K562 (cell line): ENCODE measurements around the gene GASK1A. TPM values are rescaled to one million over a fixed set of nuclear protein-coding genes. Genes with fewer than 3 reads are reported as not detected.

ENCODE experiments used
- ATAC-seq: fragments of 200-7000 bp; cut with Tn5 transposase; 3 replicates; pipeline ENCODE4 v1.9.1; 2020; ENCODE audit warnings: moderate library complexity
- BruUV-seq: library from RNA; stranded (reverse); fragments of 400-500 nt; replicated peaks from 2 replicates; lab custom pipeline; 2021; lab: Mats Ljungman, UMichigan
- CTCF ChIA-PET: fragments of 300-600 bp; formaldehyde crosslinking; extraction: SDS; loops from one replicate; lab custom pipeline; 2021; ENCODE audit warnings: low intra/inter-chr PET ratio; lab: Yijun Ruan, JAX
- POLR2A ChIA-PET: fragments of 300-600, 350-650 bp; sonication (Branson Sonifier 250); formaldehyde crosslinking; extraction: SDS; loops from one replicate; lab custom pipeline; 2021; ENCODE audit warnings: antibody characterized with exemption, inconsistent platforms; lab: Yijun Ruan, JAX
- DNase-seq, 4 experiments: peaks; one replicate each; pipeline versions ENCODE4 v3.0.0 to v3.0.0-alpha.2; 2011 to 2018; ENCODE audit warnings: low spot score in 3 of 4, mixed read lengths in 3 of 4; ENCODE audit errors: extremely low read depth in 1 of 4
- FAIRE-seq: peaks from 2 replicates; lab custom pipeline; 2011; peaks lifted over from hg19 to GRCh38; lab: Jason Lieb, UNC
- H2AFZ ChIP-seq: 2 replicates; pipeline ENCODE4 v1.6.0; 2011; ENCODE audit warnings: low read depth, low read length, control low read depth, inconsistent platforms
- H3K27ac ChIP-seq: fragments of 200-600 bp; 3 replicates; pipeline ENCODE4 v1.8.0; 2011; ENCODE audit warnings: low read depth, mild to moderate bottlenecking, control low read depth, inconsistent platforms, low read length, moderate library complexity, mixed read lengths; ENCODE audit errors: extremely low read depth
- H3K27me3 ChIP-seq, 2 experiments: fragments of 300-600 bp in 1 of 2; 2 replicates in 1 of 2; 3 replicates in 1 of 2; pipeline versions ENCODE4 v1.6.0 to v1.8.0; 2011; ENCODE audit warnings: inconsistent platforms in 2 of 2, low read length in 2 of 2, mild to moderate bottlenecking in 1 of 2, mixed read lengths in 1 of 2, moderate library complexity in 1 of 2; ENCODE audit not compliant: control insufficient read depth in 2 of 2, insufficient read depth in 2 of 2
- H3K36me3 ChIP-seq: fragments of 300-600 bp; 3 replicates; pipeline ENCODE4 v1.8.0; 2011; ENCODE audit warnings: mild to moderate bottlenecking, low read length, inconsistent platforms; ENCODE audit not compliant: control insufficient read depth, insufficient read depth
- H3K4me1 ChIP-seq, 2 experiments: fragments of 200-600 bp in 1 of 2; replicated peaks in 1 of 2; 2 replicates in 1 of 2; 3 replicates in 1 of 2; pipeline versions ENCODE4 v1.5.1 to v1.8.0; 2011; ENCODE audit warnings: inconsistent platforms in 2 of 2, low read length in 2 of 2, mild to moderate bottlenecking in 1 of 2, mixed read lengths in 1 of 2, moderate library complexity in 1 of 2; ENCODE audit not compliant: control insufficient read depth in 2 of 2, insufficient read depth in 2 of 2
- H3K4me2 ChIP-seq: 2 replicates; pipeline ENCODE4 v1.6.1; 2011; ENCODE audit warnings: low read length, control low read depth, inconsistent platforms, mixed read lengths; ENCODE audit not compliant: insufficient read depth
- H3K4me3 ChIP-seq: fragments of 200-600 bp; sonication (generic), shearing (Covaris generic); 2 replicates; pipeline ENCODE4 v1.5.1; 2016; ENCODE audit warnings: control low read depth, inconsistent platforms
- H3K79me2 ChIP-seq: fragments of 200-600 bp; 3 replicates; pipeline ENCODE4 v1.8.0; 2011; ENCODE audit warnings: low read length, inconsistent platforms; ENCODE audit not compliant: control insufficient read depth, insufficient read depth
- H3K9ac ChIP-seq, 2 experiments: 2 replicates each; pipeline versions ENCODE4 v1.6.0 to v1.6.1; 2011; ENCODE audit warnings: low read depth in 2 of 2, low read length in 2 of 2, control low read depth in 1 of 2, inconsistent platforms in 1 of 2, mild to moderate bottlenecking in 1 of 2, mixed read lengths in 1 of 2; ENCODE audit not compliant: insufficient read depth in 1 of 2
- H3K9me1 ChIP-seq: one replicate; pipeline ENCODE4 v1.6.0; 2011; ENCODE audit warnings: inconsistent platforms, mild to moderate bottlenecking, low read length, moderate library complexity; ENCODE audit not compliant: control insufficient read depth, insufficient read depth
- H3K9me3 ChIP-seq: replicated peaks from 2 replicates; pipeline ENCODE4 v1.5.1; 2011; ENCODE audit warnings: low read depth, low read length, inconsistent platforms; ENCODE audit not compliant: control insufficient read depth, insufficient read depth
- H4K20me1 ChIP-seq: replicated peaks from 2 replicates; pipeline ENCODE4 v1.6.1; 2011; ENCODE audit warnings: low read length, inconsistent platforms, mixed read lengths; ENCODE audit not compliant: control insufficient read depth, insufficient read depth
- CBFB ChIP-seq: sonication (generic); formaldehyde crosslinking; IDR thresholded peaks from 2 replicates; pipeline ENCODE4 v1.4.0; 2020; ENCODE audit warnings: mild to moderate bottlenecking, missing genetic modification reagents
- CTCF ChIP-seq, 3 experiments: IDR thresholded peaks in 2 of 3; conservative IDR thresholded peaks in 1 of 3; 2 replicates each; pipeline ENCODE4 v1.5.1; 2011 to 2012; ENCODE audit warnings: low read length in 3 of 3, mild to moderate bottlenecking in 3 of 3, control low read depth in 2 of 3, improper control_type of control experiment in 1 of 3, inconsistent platforms in 1 of 3, low read depth in 1 of 3, mixed read lengths in 1 of 3, moderate library complexity in 1 of 3; ENCODE audit not compliant: insufficient read depth in 2 of 3
- GTF2A2 ChIP-seq: IDR thresholded peaks from 2 replicates; pipeline ENCODE4 v1.6.1; 2016; ENCODE audit warnings: mild to moderate bottlenecking, missing genetic modification characterization, missing compliant biosample characterization
- NUFIP1 ChIP-seq: fragments of 450-650 bp; IDR thresholded peaks from 2 replicates; pipeline ENCODE4 v1.6.1; 2018; ENCODE audit not compliant: partially characterized antibody
- PREB ChIP-seq: sonication (generic); formaldehyde crosslinking; IDR thresholded peaks from 2 replicates; pipeline ENCODE4 v1.8.1; 2023; ENCODE audit warnings: mild to moderate bottlenecking, missing genetic modification reagents
- STAT5B ChIP-seq: fragments of 250-450 bp; sonication (Bioruptor Pico); IDR thresholded peaks from 2 replicates; pipeline ENCODE4 v1.8.0; 2021; ENCODE audit warnings: mild to moderate bottlenecking, inconsistent platforms
- TBP ChIP-seq: optimal IDR thresholded peaks from 2 replicates; pipeline ENCODE3; 2011; ENCODE audit warnings: low read depth, low read length, improper control_type of control experiment
- TRIM24 ChIP-seq, 2 experiments: fragments of 450-650 bp; IDR thresholded peaks; 2 replicates each; pipeline ENCODE4 v1.6.1; 2016
- ZNF197 ChIP-seq: fragments of 200-800 bp; sonication (Bioruptor generic); IDR thresholded peaks from 2 replicates; pipeline ENCODE4 v1.6.1; 2016; ENCODE audit warnings: low read depth, missing genetic modification characterization, missing compliant biosample characterization
- ZNF444 ChIP-seq: fragments of 250-450 bp; sonication (Bioruptor Pico); IDR thresholded peaks from 2 replicates; pipeline ENCODE4 v1.4.0; 2020; ENCODE audit warnings: mild to moderate bottlenecking, moderate library complexity
- ZNF740 ChIP-seq, 3 experiments: fragments of 200-800 bp in 1 of 3; sonication (Bioruptor generic) in 1 of 3; sonication (generic) in 1 of 3; formaldehyde crosslinking in 1 of 3; IDR thresholded peaks; 2 replicates each; pipeline versions ENCODE4 v1.6.1 to v1.8.0; 2016 to 2022; ENCODE audit warnings: mild to moderate bottlenecking in 2 of 3, missing compliant biosample characterization in 2 of 3, missing genetic modification characterization in 2 of 3, missing genetic modification reagents in 1 of 3
- ZNF780A ChIP-seq: fragments of 250-450 bp; sonication (Bioruptor Pico); IDR thresholded peaks from 2 replicates; pipeline ENCODE4 v1.5.0; 2021; ENCODE audit warnings: mild to moderate bottlenecking
- WGBS: fragments of 100-300 bp; shearing (Covaris generic); methylation state at CpG from one replicate; pipeline ENCODE4 v1.1.6; 2016; ENCODE audit warnings: low coverage, mixed read lengths; ENCODE audit not compliant: insufficient coverage; ENCODE audit errors: missing lambda C conversion rate; 5-methylcytosine and 5-hydroxymethylcytosine counted together
- in situ Hi-C: fragments of 300-500 bp; cut with MboI; formaldehyde crosslinking; loops from 4 replicates; pipeline ENCODE4 v1.15.0; 2018; ENCODE audit warnings: inconsistent platforms, mixed read lengths
- intact Hi-C: fragments of 100-400 bp; cut with micrococcal nuclease; formaldehyde crosslinking; loops from 2 replicates; pipeline ENCODE4 v1.14.2; 2022
- polyA plus RNA-seq, 8 experiments: library from polyadenylated mRNA; depleted of rRNA in 4 of 8; stranded (reverse) in 5 of 8; unstranded in 3 of 8; fragments of >200 nt; fragmentation: Nextera tagmentation in 2 of 8; fragmentation: Illumina TruSeq in 1 of 8; extraction: Ambion mirVana in 2 of 8; extraction: Trizol in 1 of 8; gene quantifications; 2 replicates each; pipeline versions ENCODE4 v1.2.1 to v1.2.3, GENCODE V29; 2011 to 2014; ENCODE audit warnings: inconsistent platforms in 1 of 8, missing spikeins in 1 of 8
- total RNA-seq, 7 experiments: library from RNA; depleted of rRNA in 6 of 7; stranded (reverse); fragments of >200 nt in 6 of 7; fragmentation: Illumina TruSeq in 2 of 7; extraction: Trizol in 2 of 7; gene quantifications; 2 replicates each; pipeline versions ENCODE4 v1.2.1 to v1.2.3, GENCODE V29; 2011 to 2021; ENCODE audit warnings: low replicate concordance in 1 of 7
- TF ChIP-seq, protein P1 (sequence below): sonication (generic); formaldehyde crosslinking; IDR thresholded peaks from 2 replicates; pipeline ENCODE4 v1.8.0; 2022; ENCODE audit warnings: mild to moderate bottlenecking, missing genetic modification reagents
- TF ChIP-seq, protein P2 (sequence below): fragments of 200-400 bp; formaldehyde crosslinking; IDR thresholded peaks from 2 replicates; pipeline ENCODE4 v1.6.1; 2017; ENCODE audit warnings: mild to moderate bottlenecking, low read depth, low read length, moderate library complexity

GASK1A gene
- total and polyA plus RNA-seq, 9 of the 15 experiments (the other 6 are each of a cell fraction or from before 2014, with no cell fraction given), result 0.04 to 0.11 (median 0.05) TPM; not detected in 5

DNA sequence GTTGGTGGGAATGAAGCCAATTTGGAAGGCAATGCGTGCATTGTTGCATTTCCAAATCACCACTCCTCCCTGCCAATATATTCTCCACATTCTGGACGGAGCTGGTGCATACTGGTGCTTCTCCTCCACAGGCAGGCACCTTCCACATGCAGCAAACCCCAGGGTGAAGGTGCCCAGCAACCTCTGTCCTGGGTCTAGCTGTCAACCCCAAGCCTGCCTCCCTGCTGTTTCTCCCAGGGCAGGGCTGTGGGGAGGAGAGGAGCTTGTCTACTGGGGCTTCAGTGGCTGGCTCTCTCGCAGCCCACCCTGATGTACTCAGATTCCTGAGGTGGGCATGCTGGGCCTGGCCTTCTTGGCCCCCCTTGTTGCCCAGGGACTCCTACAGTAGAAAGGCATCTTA, 20.1 kb downstream of the GASK1A start (continued):
- TF ChIP-seq, protein P1, sequence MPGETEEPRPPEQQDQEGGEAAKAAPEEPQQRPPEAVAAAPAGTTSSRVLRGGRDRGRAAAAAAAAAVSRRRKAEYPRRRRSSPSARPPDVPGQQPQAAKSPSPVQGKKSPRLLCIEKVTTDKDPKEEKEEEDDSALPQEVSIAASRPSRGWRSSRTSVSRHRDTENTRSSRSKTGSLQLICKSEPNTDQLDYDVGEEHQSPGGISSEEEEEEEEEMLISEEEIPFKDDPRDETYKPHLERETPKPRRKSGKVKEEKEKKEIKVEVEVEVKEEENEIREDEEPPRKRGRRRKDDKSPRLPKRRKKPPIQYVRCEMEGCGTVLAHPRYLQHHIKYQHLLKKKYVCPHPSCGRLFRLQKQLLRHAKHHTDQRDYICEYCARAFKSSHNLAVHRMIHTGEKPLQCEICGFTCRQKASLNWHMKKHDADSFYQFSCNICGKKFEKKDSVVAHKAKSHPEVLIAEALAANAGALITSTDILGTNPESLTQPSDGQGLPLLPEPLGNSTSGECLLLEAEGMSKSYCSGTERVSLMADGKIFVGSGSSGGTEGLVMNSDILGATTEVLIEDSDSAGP (CRISPR knock-in tag), result no peak
- TF ChIP-seq NUFIP1 (no peak), TBP (no peak), STAT5B (no peak)
- TF ChIP-seq, all 486 proteins: peak for 0

DNA sequence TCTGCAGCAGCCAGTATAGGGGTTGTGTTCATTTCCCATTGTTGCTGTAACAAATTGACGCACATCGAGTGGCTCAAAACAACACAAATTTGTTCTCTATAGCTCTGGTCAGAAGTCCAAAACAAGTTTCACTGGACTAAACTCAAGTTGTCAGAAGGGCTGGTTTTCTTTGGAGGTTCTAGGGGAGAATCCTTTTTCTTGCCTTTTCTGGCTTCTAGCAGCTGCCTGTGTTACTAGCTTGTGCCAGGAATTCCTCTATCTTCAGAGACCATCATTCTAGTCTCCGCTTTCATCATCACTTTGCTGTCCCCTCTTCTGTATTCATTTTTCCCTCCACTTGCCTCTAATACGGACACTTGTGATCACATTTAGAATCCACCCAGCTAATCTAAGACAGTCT, 20.5 kb downstream of the GASK1A start:
- WGBS, result 1% methylated on average over 4 of the region's 4 CpGs
- Histone ChIP-seq H3K36me3 (no peaks in the 10 kb centered on the region), H2AFZ (no peak overlapping the region), H3K27me3 (peaks cover 30 to 51% of the 10 kb centered on the region in 2 experiments), H3K9ac (no peak overlapping the region), H3K79me2 (no peaks in the 10 kb centered on the region), H3K9me3 (no peaks in the 10 kb centered on the region), H4K20me1 (no peaks in the 10 kb centered on the region), H3K4me2 (no peak overlapping the region), H3K4me1 (no peaks in the 10 kb centered on the region), H3K27ac (no peak overlapping the region), H3K9me1 (no peaks in the 10 kb centered on the region), H3K4me3 (no peak overlapping the region)
- DNase-seq, result no peak
- no peak for ATAC-seq
- ChIA-PET CTCF (no interaction called here), POLR2A (interaction anchor here (2.8 kb wide), 1 partner anchor 8 kb away, joined by 11 read pairs; no protein-coding TSS in a partner anchor)
- in situ Hi-C loops, result no loop called here
- FAIRE-seq, result no peak
- no TSS peak for BruUV-seq
- intact Hi-C loops, result no loop called here
- TF ChIP-seq CBFB (CRISPR knock-in tag), result no peak
- TF ChIP-seq PREB (CRISPR knock-in tag), result no peak
- TF ChIP-seq TRIM24 (IDR thresholded peaks at IDR 0.05), result no peak
- no peak for TF ChIP-seq ZNF780A (CRISPR knock-in tag)
- TF ChIP-seq ZNF740 (CRISPR knock-in tag; IDR thresholded peaks at IDR 0.05), result no peak
- TF ChIP-seq ZNF740 (tag; IDR thresholded peaks at IDR 0.05), result no peak
- TF ChIP-seq ZNF444 (CRISPR knock-in tag), result no peak
- TF ChIP-seq, protein P2, sequence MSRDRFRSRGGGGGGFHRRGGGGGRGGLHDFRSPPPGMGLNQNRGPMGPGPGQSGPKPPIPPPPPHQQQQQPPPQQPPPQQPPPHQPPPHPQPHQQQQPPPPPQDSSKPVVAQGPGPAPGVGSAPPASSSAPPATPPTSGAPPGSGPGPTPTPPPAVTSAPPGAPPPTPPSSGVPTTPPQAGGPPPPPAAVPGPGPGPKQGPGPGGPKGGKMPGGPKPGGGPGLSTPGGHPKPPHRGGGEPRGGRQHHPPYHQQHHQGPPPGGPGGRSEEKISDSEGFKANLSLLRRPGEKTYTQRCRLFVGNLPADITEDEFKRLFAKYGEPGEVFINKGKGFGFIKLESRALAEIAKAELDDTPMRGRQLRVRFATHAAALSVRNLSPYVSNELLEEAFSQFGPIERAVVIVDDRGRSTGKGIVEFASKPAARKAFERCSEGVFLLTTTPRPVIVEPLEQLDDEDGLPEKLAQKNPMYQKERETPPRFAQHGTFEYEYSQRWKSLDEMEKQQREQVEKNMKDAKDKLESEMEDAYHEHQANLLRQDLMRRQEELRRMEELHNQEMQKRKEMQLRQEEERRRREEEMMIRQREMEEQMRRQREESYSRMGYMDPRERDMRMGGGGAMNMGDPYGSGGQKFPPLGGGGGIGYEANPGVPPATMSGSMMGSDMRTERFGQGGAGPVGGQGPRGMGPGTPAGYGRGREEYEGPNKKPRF, result no peak
- TF ChIP-seq CTCF (IDR thresholded peaks at IDR 0.05 in 2 of 3, conservative IDR thresholded peaks at IDR 0.05 in 1 of 3; ENCODE audit: insufficient read depth in 2 of 3, low read depth in 1 of 3, low read length in 3 of 3), result no peak
- TF ChIP-seq GTF2A2 (tag), result no peak
- TF ChIP-seq ZNF197 (CRISPR knock-in tag), result no peak
